H1 (cell line): ENCODE data around the gene MIEN1. TPM values are rescaled to one million over a fixed set of nuclear protein-coding genes. Genes with fewer than 3 reads are reported as not detected.

ENCODE experiments used
- ASH2L ChIP-seq: fragments of 200-600, 300-600 bp; sonication (generic); IDR thresholded peaks from one replicate; pipeline ENCODE4 v1.7.1; 2017; ENCODE audit warnings: low read length
- ATF2 ChIP-seq: IDR thresholded peaks from 2 replicates; pipeline ENCODE4 v1.6.1; 2012; ENCODE audit warnings: low read length, inconsistent platforms
- BRCA1 ChIP-seq: IDR thresholded peaks from 2 replicates; pipeline ENCODE4 v1.6.1; 2012; ENCODE audit warnings: low read depth, low read length, improper control_type of control experiment
- KDM1A ChIP-seq: fragments of 200-600, 300-600 bp; sonication (generic); IDR thresholded peaks from 2 replicates; pipeline ENCODE4 v1.7.1; 2016; ENCODE audit warnings: mild to moderate bottlenecking, low read length, borderline replicate concordance
- MAFK ChIP-seq: IDR thresholded peaks from 2 replicates; pipeline ENCODE4 v1.6.1; 2012; ENCODE audit warnings: low read depth, mild to moderate bottlenecking, improper control_type of control experiment, low read length
- NRF1 ChIP-seq: IDR thresholded peaks from 2 replicates; pipeline ENCODE4 v1.6.1; 2011; ENCODE audit warnings: mild to moderate bottlenecking, low read depth, low read length, improper control_type of control experiment
- POU5F1 ChIP-seq: IDR thresholded peaks from 2 replicates; pipeline ENCODE4 v1.6.1; 2011; ENCODE audit warnings: low read depth, mild to moderate bottlenecking, low read length, moderate library complexity
- SIRT6 ChIP-seq: IDR thresholded peaks from one replicate; pipeline ENCODE4 v1.7.1; 2012; ENCODE audit warnings: low read length, inconsistent platforms
- SIX5 ChIP-seq: IDR thresholded peaks from 2 replicates; pipeline ENCODE4 v1.6.1; 2011; ENCODE audit warnings: mild to moderate bottlenecking, low read depth, low read length
- SP1 ChIP-seq: IDR thresholded peaks from 2 replicates; pipeline ENCODE4 v1.6.1; 2011; ENCODE audit warnings: low read depth, low read length
- TCF12 ChIP-seq: IDR thresholded peaks from 2 replicates; pipeline ENCODE4 v1.6.1; 2011; ENCODE audit warnings: low read depth, mild to moderate bottlenecking, low read length
- polyA plus RNA-seq, 7 experiments: library from polyadenylated mRNA; depleted of rRNA in 3 of 7; stranded (reverse) in 5 of 7; unstranded in 2 of 7; fragments of >200 nt in 5 of 7; fragments of 200-250 nt in 2 of 7; gene quantifications; 1 replicate in 5 of 7; 2 replicates in 1 of 7; 4 replicates in 1 of 7; pipeline versions ENCODE4 v1.2.1 to v1.2.3, GENCODE V29; 2011 to 2013; ENCODE audit warnings: missing spikeins in 2 of 7, mixed read lengths in 2 of 7
- total RNA-seq: library from RNA; stranded (reverse); fragmentation: NEBNext Ultra II Directional; extraction: Animal tissue kit (Norgen Biotek cat#: 25700); gene quantifications from 2 replicates; pipeline ENCODE4 v1.2.1, GENCODE V29; 2021

The MIEN1 gene
- total and polyA plus RNA-seq, 2 of the 8 experiments (the other 6 are each of a cell fraction or from before 2014, with no cell fraction given) = 29.6 to 54.9 TPM

- TF ChIP-seq ATF2 (no peak), POU5F1 (no peak), MAFK (no peak), NRF1 (no peak), ASH2L (no peak), KDM1A (peak; percentile 93), SIX5 (no peak), SIRT6 (no peak), SP1 (no peak), BRCA1 (no peak), TCF12 (no peak)
These were observed 20.7 kb upstream of the MIEN1 start (continued) for GRCh38 chr17:39751016-39751543.
